C4-2B (cell line): ENCODE data around the gene GOLGB1.

Source experiments
- CTCF ChIP-seq: fragments of 450-650 bp; conservative IDR thresholded peaks from 2 replicates; pipeline ENCODE4 v1.5.1; 2017; ENCODE audit warnings: mild to moderate bottlenecking
- ZFX ChIP-seq: fragments of 450-650 bp; IDR thresholded peaks from 2 replicates; pipeline ENCODE4 v1.6.1; 2017

GRCh38 chr3:121658716-121659435 lies 90.7 kb downstream of the GOLGB1 start:
- TF ChIP-seq CTCF (no peak), ZFX (no peak)
